Pancreas (tissue), 10 donors: ENCODE results near the gene WDR83. TPM values are rescaled to one million over a fixed set of nuclear protein-coding genes. Genes with fewer than 3 reads are reported as not detected.

Source experiments
- ATAC-seq, 4 donors: fragments of 200-7000 bp; cut with Tn5 transposase; one replicate each; pipeline versions ENCODE4 v1.8.0 to v1.9.1; 2020; ENCODE audit warnings: mild to moderate bottlenecking in 4 of 4, moderate library complexity in 4 of 4
- DNase-seq, 6 donors: peaks; one replicate each; pipeline ENCODE4 v3.0.0-alpha.2; 2020
- FAIRE-seq: peaks from 2 replicates; lab custom pipeline; 2012; peaks lifted over from hg19 to GRCh38; lab: Jason Lieb, UNC
- H3K27ac ChIP-seq, 4 donors: fragments of 200-600 bp; sonication (generic); 1 replicate in 3 of 4; 2 replicates in 1 of 4; pipeline versions ENCODE4 v1.5.0 to v1.8.0; 2020
- H3K27me3 ChIP-seq, 4 donors: fragments of 200-600 bp; one replicate each; pipeline ENCODE4 v1.8.0; 2021
- H3K36me3 ChIP-seq, 3 donors: fragments of 200-600 bp; sonication (generic) in 1 of 3; one replicate each; pipeline versions ENCODE4 v1.5.0 to v1.8.0; 2020 to 2021
- H3K4me1 ChIP-seq, 3 donors: fragments of 200-600 bp; one replicate each; pipeline ENCODE4 v1.8.0; 2021
- H3K4me3 ChIP-seq, 4 donors: fragments of 200-600 bp; sonication (generic) in 2 of 4; one replicate each; pipeline versions ENCODE4 v1.5.0 to v1.8.0; 2020 to 2021
- H3K9me3 ChIP-seq, 4 donors: fragments of 200-600 bp; one replicate each; pipeline ENCODE4 v1.8.0; 2021
- CTCF ChIP-seq, 4 donors: fragments of 200-600 bp; sonication (generic) in 3 of 4; IDR thresholded peaks; one replicate each; pipeline versions ENCODE4 v1.5.0 to v1.8.0; 2021; ENCODE audit warnings: antibody characterized with exemption in 4 of 4
- WGBS, 2 donors: extraction: QIAGEN DNeasy Blood & Tissue Kit; methylation state at CpG; one replicate each; pipeline ENCODE4 v1.1.7; 2013; 5-methylcytosine and 5-hydroxymethylcytosine counted together
- intact Hi-C, 3 donors: fragments of 100-400 bp; cut with DNase I; formaldehyde crosslinking; loops; one replicate each; pipeline versions ENCODE4 v1.11.1 to v1.14.2; 2022
- polyA plus RNA-seq, 2 donors: library from polyadenylated mRNA; stranded (reverse); fragments of 200-250 nt; gene quantifications; one replicate each; pipeline ENCODE4 v1.2.3, GENCODE V29; 2013
- total RNA-seq, 6 donors: library from RNA; stranded (reverse); fragmentation: NEBNext Ultra II Directional in 4 of 6; extraction: Animal tissue kit (Norgen Biotek cat#: 25700) in 4 of 6; gene quantifications; one replicate each; pipeline versions ENCODE4 v1.2.1 to v1.2.4, GENCODE V29; 2021 to 2023
- donor health status: healthy with polysubstance abuse.
- donor health status: DM: no; HTN: no; CAD: no; lungs with moderate emphysema.
- donor health status: DM: no; HTN: no; CAD: no.
- donor health status: control.
- donor health status: control.
- donor health status: Bipolar disorder and iron deficiency.
- donor health status: DM: yes; HTN: yes; CAD: no.
- donor health status: DM: no; HTN: no; CAD: no.
- donor health status: DM: no; HTN: no; CAD: no.
- donor health status: DM: yes; HTN: yes; CAD: no.

The WDR83 gene
- total and polyA plus RNA-seq, 8 donors = 3.5 to 28.1 (median 7.5) TPM

GRCh38 chr19:12701596-12702282, 35.1 kb downstream of the WDR83 start:
- H3K4me1 ChIP-seq = peaks cover 0 to 3% (median 0%) of the 10 kb centered on the region in 3 donors
- no peak overlapping the region for H3K27ac ChIP-seq
- peaks cover 0 to 51% (median 26%) of the 10 kb centered on the region in 3 donors for H3K36me3 ChIP-seq
- no peak for ATAC-seq
- WGBS, 2 donors = 88 to 89% methylated on average over 30 to 33 of the region's 33 CpGs
- DNase-seq = no peak
- H3K27me3 ChIP-seq = no peaks in the 10 kb centered on the region
- intact Hi-C loops = no loop called here
- no peaks in the 10 kb centered on the region for H3K9me3 ChIP-seq
- no peak for FAIRE-seq
- no peak for TF ChIP-seq CTCF (IDR thresholded peaks at IDR 0.05)
- no peak overlapping the region for H3K4me3 ChIP-seq

DNA sequence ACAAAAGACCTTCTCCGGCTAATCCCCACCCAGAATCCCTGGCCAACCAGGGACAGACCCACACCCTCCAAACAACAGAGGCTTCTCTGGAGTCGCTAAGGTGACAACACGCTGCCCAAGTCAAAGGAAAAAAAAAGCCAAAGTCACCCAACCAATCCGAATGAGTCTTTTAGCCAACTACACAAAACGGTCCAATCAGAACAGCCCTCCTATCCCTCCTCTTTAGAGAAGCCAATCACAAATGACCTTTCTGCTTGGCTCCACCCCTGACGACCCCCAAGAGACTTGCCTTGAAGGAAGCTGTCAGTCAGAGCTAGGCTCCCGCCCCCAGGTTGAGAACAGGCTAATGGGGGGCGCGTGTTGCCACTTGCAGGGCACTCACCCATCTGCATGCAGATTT, 36.4 kb downstream of the WDR83 start:
- Histone ChIP-seq H3K9me3 (no peaks in the 10 kb centered on the region), H3K36me3 (peaks cover 0 to 55% (median 28%) of the 10 kb centered on the region in 3 donors), H3K27ac (no peak overlapping the region), H3K27me3 (no peaks in the 10 kb centered on the region), H3K4me3 (no peak overlapping the region), H3K4me1 (no peaks in the 10 kb centered on the region)
- no peak for FAIRE-seq
- no peak for DNase-seq
- TF ChIP-seq CTCF (IDR thresholded peaks at IDR 0.05) = no peak
- peak in 1 of 4 donors; percentile 17 for ATAC-seq
- 79% methylated on average over 9 of the region's 9 CpGs for WGBS, 2 donors
- intact Hi-C loops = no loop called here

DNA sequence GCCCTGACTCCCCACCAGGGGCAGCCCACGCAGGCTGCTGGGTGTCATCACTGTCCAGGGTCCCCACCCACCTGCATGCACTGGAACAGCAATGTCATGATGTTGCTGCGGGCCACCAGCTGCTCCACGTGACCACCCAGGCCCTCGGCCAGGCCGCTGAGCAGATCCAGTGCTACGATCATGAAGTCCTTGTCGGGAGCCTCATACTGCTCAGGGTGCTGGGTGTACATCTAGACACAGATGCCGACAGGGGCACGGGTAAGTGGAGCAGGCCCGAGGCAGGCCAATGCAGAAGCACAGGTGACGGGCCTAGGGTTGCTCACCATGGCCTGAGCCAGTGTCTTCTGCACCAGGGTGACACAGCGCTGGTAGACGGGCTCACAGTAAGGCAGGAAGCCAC, 38.6 kb downstream of the WDR83 start:
- no peak overlapping the region for H3K4me3 ChIP-seq
- no peak for FAIRE-seq
- 92 to 95% methylated on average over 13 of the region's 13 CpGs for WGBS, 2 donors
- H3K27ac ChIP-seq = no peak overlapping the region
- H3K27me3 ChIP-seq = no peaks in the 10 kb centered on the region
- intact Hi-C loops = no loop called here
- no peak for TF ChIP-seq CTCF (IDR thresholded peaks at IDR 0.05)
- no peak for ATAC-seq
- no peaks in the 10 kb centered on the region for H3K4me1 ChIP-seq
- no peak for DNase-seq
- H3K36me3 ChIP-seq = peaks cover 0 to 61% (median 28%) of the 10 kb centered on the region in 3 donors
- H3K9me3 ChIP-seq = no peaks in the 10 kb centered on the region

DNA sequence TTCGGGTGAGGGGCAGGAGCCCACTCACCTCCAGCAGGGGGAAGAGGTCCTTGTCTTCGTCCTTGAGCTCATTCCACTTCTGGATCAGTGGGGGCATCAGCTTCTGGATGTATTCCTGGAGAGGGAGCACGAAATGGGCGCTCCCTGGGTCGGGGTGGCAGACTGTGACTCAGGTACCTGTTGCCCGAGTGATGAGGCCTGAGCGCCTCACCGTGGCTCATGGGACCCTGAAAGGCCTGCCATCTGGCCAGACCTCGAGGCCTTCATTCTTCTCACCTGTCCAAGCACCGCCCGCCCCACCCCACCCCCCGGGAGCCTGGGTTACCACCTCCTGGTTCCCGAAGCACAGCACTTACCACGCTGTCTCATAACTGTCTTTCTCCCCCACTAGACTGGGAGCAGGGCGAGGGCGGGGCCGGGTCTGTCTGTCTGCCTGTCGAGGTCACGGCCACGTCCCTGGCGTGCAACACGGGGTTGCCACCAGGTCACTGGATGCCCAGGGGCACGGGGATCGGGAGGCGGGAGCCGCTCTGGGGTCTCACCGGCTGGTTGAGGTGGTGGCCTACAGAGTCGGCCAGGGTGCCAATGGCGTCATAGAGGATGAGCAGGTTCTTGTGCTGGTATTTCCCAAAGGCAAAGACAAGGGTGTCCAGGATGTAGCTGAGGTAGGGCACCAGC, 39.2 kb downstream of the WDR83 start:
- DNase-seq = no peak
- 90 to 92% methylated on average over 29 of the region's 29 CpGs for WGBS, 2 donors
- Histone ChIP-seq H3K4me1 (no peaks in the 10 kb centered on the region), H3K27ac (no peak overlapping the region), H3K36me3 (peaks cover 0 to 65% (median 32%) of the 10 kb centered on the region in 3 donors), H3K4me3 (no peak overlapping the region), H3K27me3 (no peaks in the 10 kb centered on the region), H3K9me3 (no peaks in the 10 kb centered on the region)
- TF ChIP-seq CTCF (IDR thresholded peaks at IDR 0.05) = no peak
- no peak for ATAC-seq
- no peak for FAIRE-seq
- intact Hi-C loops = no loop called here

GRCh38 chr19:12706332-12706718, 39.7 kb downstream of the WDR83 start:
- intact Hi-C loops = no loop called here
- Histone ChIP-seq H3K9me3 (no peaks in the 10 kb centered on the region), H3K4me3 (no peak overlapping the region), H3K36me3 (peaks cover 0 to 65% (median 32%) of the 10 kb centered on the region in 3 donors), H3K27me3 (no peaks in the 10 kb centered on the region), H3K27ac (no peak overlapping the region), H3K4me1 (no peaks in the 10 kb centered on the region)
- no peak for ATAC-seq
- no peak for TF ChIP-seq CTCF (IDR thresholded peaks at IDR 0.05)
- no peak for FAIRE-seq
- 89 to 90% methylated on average over 13 of the region's 13 CpGs for WGBS, 2 donors
- no peak for DNase-seq
